ENCODE data around the gene DOK3. TPM values are rescaled to one million over a fixed set of nuclear protein-coding genes. Genes with fewer than 3 reads are reported as not detected.

DOK3 gene
- total and polyA plus RNA-seq, 2 donors (not counting 3 experiments of a cell fraction or from before 2014, with no cell fraction given), result 4.8 to 5.3 TPM

GRCh38 chr5:177474002-177474476 lies 35.6 kb downstream of the DOK3 start:
- peaks cover 31% of the 10 kb centered on the region for H3K4me1 ChIP-seq (ENCODE audit: control insufficient read depth, extremely low read depth, insufficient read depth, low read length)
- TF ChIP-seq POLR2AphosphoS5 (IDR thresholded peaks at IDR 0.05; ENCODE audit: insufficient read depth, low read depth, low read length) (no peak), FOS (IDR thresholded peaks at IDR 0.05; ENCODE audit: borderline replicate concordance, insufficient read depth, low read length) (no peak), MYC (IDR thresholded peaks at IDR 0.05; ENCODE audit: low read depth, low read length) (no peak), CTCF (IDR thresholded peaks at IDR 0.05; ENCODE audit: extremely low read depth in 1 of 2, insufficient read depth in 1 of 2, low read depth in 1 of 2, low read length in 2 of 2) (no peak), POLR2A (IDR thresholded peaks at IDR 0.05; ENCODE audit: low read depth, low read length) (no peak), EZH2 (IDR thresholded peaks at IDR 0.05; ENCODE audit: borderline replicate concordance, low read depth, low read length, severe bottlenecking) (no peak)
- no peak overlapping the region for H3K9ac ChIP-seq (replicated peaks; ENCODE audit: extremely low read depth, insufficient read depth, low read length)
- H3K27ac ChIP-seq (ENCODE audit: insufficient read depth, low read depth, low read length), result no peak overlapping the region
- no peak overlapping the region for H2AFZ ChIP-seq (ENCODE audit: low read depth, low read length)
- no TSS peak for BruUV-seq (replicated peaks)
- peaks cover 0 to under 1% of the 10 kb centered on the region in 2 experiments for H3K36me3 ChIP-seq (ENCODE audit: control insufficient read depth in 2 of 2, extremely low read depth in 1 of 2, insufficient read depth in 2 of 2, low read length in 2 of 2)
- dilution Hi-C loops (cut with MboI; ENCODE audit: extremely low pct_ligation_motif_present, low sequenced_read_pairs), result no loop called here
- no peak for DNase-seq (ENCODE audit: low read depth, low spot score)
- intact Hi-C loops (cut with micrococcal nuclease), result loop anchor here (10.0 kb wide), 1 partner anchor 1029 kb away; the partner anchor contains the start of gene FAF2
- H3K4me3 ChIP-seq (replicated peaks in 1 of 3; ENCODE audit: insufficient read depth in 1 of 3, low read depth in 1 of 3, low read length in 3 of 3), result no peak overlapping the region
- no peaks in the 10 kb centered on the region for H3K9me1 ChIP-seq (replicated peaks; ENCODE audit: control insufficient read depth, extremely low read depth, insufficient read depth, low read length)
- no peaks in the 10 kb centered on the region for H3K9me3 ChIP-seq (replicated peaks; ENCODE audit: control insufficient read depth, insufficient read depth, low read length)
- no peak overlapping the region for H3K4me2 ChIP-seq (ENCODE audit: insufficient read depth, low read length)
- FAIRE-seq, result no peak
- ChIA-PET CTCF (interaction anchor here (0.5 to 1.5 kb wide), 3 partner anchors 16 to 83 kb away, joined by 3 to 4 read pairs (median 3); no protein-coding TSS in a partner anchor), POLR2A (interaction anchor here (1.2 kb wide), 1 partner anchor 17 kb away, joined by 3 read pairs; no protein-coding TSS in a partner anchor)
- H3K79me2 ChIP-seq (ENCODE audit: control insufficient read depth, insufficient read depth, low read length), result peaks cover 39% of the 10 kb centered on the region
- H3K27me3 ChIP-seq (ENCODE audit: control insufficient read depth in 2 of 2, insufficient read depth in 2 of 2, low read length in 2 of 2), result no peaks in the 10 kb centered on the region
- no peaks in the 10 kb centered on the region for H4K20me1 ChIP-seq (replicated peaks; ENCODE audit: control insufficient read depth, extremely low read depth, insufficient read depth, low read length)
